Spleen (tissue), 7 donors: ENCODE data around the gene LNX1.

Experiments used
- POLR2A ChIP-seq, 3 donors: fragments of 450-650 bp; IDR thresholded peaks; one replicate each; pipeline ENCODE4 v1.5.1; 2017; ENCODE audit warnings: antibody characterized with exemption in 3 of 3, mild to moderate bottlenecking in 1 of 3
- POLR2AphosphoS5 ChIP-seq, 3 donors: sonication (generic); formaldehyde crosslinking; IDR thresholded peaks; one replicate each; pipeline ENCODE4 v1.5.1; 2017; ENCODE audit warnings: antibody characterized with exemption in 3 of 3
- TF ChIP-seq, protein P1 (sequence below), 11 experiments: fragments of 200-600 bp in 7 of 11; fragments of 450-650 bp in 4 of 11; sonication (generic) in 4 of 11; IDR thresholded peaks in 8 of 11; conservative IDR thresholded peaks in 3 of 11; 1 replicate in 7 of 11; 2 replicates in 4 of 11; pipeline versions ENCODE4 v1.4.0 to v1.8.0; 2016 to 2021; ENCODE audit warnings: antibody characterized with exemption in 11 of 11, inconsistent platforms in 4 of 11, mild to moderate bottlenecking in 1 of 11
- donor health status: DM: no; HTN: no; CAD: no; lungs with moderate emphysema.
- donor health status: DM: no; HTN: no; CAD: no.
- donor health status: DM: no; HTN: no; CAD: no.

DNA sequence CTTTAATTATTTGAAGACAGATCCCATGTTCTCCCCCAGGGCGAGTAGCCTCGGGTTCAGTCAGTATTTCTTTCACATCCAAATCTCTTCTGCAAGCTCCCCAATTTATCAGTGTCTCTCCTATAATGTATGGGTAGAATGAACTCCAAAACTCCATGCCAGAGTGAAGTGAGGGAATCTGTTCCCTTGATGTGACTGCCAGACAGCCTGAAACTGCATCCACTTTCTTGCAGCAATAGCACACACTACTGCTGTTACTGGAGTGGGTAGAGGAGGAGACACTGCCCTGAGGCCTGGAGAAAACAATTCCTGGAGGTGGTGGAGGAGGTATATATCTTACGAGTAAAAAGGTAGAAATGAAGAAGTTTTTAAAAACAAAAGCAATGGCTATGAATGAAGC, 11.0 kb downstream of the LNX1 start:
- TF ChIP-seq, protein P1, sequence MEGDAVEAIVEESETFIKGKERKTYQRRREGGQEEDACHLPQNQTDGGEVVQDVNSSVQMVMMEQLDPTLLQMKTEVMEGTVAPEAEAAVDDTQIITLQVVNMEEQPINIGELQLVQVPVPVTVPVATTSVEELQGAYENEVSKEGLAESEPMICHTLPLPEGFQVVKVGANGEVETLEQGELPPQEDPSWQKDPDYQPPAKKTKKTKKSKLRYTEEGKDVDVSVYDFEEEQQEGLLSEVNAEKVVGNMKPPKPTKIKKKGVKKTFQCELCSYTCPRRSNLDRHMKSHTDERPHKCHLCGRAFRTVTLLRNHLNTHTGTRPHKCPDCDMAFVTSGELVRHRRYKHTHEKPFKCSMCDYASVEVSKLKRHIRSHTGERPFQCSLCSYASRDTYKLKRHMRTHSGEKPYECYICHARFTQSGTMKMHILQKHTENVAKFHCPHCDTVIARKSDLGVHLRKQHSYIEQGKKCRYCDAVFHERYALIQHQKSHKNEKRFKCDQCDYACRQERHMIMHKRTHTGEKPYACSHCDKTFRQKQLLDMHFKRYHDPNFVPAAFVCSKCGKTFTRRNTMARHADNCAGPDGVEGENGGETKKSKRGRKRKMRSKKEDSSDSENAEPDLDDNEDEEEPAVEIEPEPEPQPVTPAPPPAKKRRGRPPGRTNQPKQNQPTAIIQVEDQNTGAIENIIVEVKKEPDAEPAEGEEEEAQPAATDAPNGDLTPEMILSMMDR (IDR thresholded peaks at IDR 0.05 in 8 of 11, conservative IDR thresholded peaks at IDR 0.05 in 3 of 11), result no peak
- TF ChIP-seq POLR2A (IDR thresholded peaks at IDR 0.05) (no peak), POLR2AphosphoS5 (IDR thresholded peaks at IDR 0.05) (no peak)
